Left hindlimb (tissue), 1 donor: ENCODE data around the gene NLRP5.
"Not testable (repeated sequence)": the region's sequence is repeated elsewhere in the genome, so short reads cannot be mapped to it uniquely, and the experiment has no call there.

Experiments used
- DNase-seq: peaks from one replicate; pipeline ENCODE4 v3.0.0-alpha.2; 2018

The NLRP5 gene

DNA sequence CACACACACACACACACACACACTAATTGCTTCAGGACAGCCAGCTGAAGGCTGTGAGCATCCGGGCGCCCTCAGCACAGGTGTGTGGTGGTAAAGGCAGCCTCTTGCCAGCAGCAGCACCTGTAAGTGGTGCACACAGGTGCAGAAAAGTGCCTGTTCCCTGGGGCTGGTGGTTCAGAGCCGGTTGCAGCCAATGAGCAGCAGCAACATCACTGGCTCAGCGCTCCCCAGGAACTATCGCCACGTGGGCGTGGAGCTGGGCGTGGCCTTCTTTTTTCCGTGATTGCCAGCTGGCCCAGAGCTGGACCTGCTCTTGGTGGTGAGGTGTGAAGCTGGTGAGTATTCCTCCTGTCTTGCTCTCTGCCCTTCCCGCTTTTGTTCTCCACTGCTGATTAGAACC lies at the start of gene NLRP5:
TSS of gene NLRP5 (plus strand) at position 289 of the 400 bp plus-strand sequence.
- DNase-seq, result no peak

DNA sequence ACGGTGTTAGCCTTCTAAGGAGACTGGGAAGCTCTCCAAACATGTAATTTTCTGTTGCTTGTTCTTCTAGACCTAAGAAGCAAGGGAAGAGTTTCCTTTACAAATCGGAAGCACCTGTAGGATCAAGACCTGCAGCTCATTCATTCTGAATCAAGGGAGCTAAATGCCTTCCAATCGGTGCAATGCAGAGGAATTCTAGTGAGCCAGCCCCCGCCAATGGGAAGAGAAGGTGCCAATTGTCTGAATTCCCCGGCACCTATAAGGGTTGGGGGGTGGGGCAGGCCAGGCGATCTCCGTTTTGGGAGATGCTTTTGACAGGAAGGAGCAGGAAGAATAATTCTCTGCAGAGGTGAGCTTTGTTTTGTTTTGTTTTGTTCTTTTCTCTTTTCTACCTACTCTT lies 47.4 kb upstream of the NLRP5 start:
- DNase-seq, result no peak

DNA sequence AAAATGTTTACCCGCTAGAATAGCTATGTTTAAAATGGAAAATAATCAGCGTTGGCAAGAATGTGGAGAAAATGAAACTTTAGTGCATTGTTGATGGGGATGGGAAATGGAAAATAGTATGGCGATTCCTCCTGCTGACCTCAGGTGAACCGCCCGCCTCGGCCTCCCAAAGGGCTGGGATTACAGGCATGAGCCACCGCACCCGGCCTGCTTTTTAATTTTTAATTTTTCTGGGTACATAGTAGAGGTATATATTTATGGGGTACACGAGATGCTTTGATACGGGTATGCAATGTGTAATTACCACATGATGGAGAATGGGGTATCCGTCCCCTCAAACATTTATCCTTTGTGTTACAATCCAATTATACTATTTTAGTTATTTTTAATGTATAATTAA lies 46.3 kb upstream of the NLRP5 start:
- DNase-seq, result no peak

DNA sequence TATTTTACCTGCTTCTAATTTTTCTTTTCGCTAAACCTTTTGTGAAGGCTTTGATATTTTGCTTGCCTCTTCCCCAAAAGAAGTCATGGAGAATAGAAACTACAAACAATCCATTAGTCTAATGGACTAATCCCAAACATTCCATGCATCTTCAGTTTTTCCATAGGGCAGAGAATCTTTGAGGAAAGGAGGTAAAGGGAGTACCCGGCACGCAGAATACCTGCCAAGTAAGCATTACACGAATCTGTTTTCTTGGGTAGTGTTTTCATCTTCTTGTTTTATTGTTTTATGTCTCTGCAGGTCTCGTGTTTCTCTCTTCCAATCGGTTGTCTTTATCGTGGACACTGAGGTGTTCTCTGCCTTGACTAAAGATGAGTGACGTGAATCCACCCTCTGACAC lies 39.0 kb upstream of the NLRP5 start, which contains the start of gene NLRP8:
TSS of gene NLRP8 (plus strand) at position 301 of the 400 bp plus-strand sequence.
- DNase-seq, result no peak

DNA sequence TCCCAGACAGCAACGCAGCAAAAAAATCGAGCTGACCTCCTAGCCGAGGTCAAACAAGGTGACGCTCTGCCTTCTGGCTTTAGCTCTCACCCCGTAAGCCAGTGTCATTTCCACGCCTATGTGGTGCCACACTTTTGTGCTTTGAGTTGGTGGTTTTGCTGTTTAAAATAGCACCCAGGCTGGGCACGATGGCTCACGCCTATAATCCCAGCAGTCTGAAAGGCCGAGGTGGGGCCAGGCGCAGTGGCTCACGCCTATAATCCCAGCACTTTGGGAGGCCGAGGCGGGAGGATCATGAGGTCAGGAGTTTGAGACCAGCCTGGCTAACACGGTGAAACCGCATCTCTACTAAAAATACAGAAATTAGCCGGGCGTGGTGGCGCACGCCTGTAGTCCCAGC lies 36.0 kb upstream of the NLRP5 start:
- DNase-seq, result not testable (repeated sequence)

DNA sequence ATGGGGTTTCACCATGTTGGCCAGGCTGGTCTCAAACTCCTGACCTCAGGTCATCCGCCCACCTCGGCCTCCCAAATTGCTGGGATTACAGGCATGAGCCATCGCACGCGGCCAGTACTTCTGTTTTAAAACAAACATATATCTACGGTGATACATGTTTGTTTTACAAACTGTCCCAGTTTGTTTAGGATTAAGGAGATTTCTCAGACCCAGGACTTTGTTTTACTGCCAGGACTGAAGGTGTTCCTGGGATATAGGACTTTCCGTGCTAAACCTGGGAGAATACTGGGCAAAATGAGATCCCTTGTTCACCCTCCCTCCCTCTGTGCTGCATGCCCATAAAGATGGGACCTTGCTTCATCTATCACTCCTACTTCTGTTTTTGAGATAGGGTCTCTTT lies 30.1 kb upstream of the NLRP5 start:
- DNase-seq, result no peak

DNA sequence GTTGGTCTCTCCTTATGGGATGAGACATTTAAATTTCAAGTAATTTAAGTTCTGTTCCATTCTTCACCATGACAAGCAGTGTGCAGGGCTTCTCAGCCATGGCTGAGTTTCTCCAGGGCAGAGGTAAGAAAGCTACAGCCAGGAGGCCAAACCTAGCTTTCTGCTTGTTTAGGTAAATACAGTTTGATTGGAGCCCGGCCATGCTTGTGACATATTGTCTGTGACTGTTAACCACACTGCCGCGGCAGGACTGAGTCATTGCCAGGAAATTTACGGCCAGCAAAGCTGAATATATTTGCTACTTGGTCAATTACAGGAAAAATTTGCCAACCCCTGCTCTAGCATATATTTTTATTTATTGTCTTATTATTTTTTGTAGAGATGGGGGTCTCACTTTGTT lies 28.2 kb upstream of the NLRP5 start:
- no peak for DNase-seq

DNA sequence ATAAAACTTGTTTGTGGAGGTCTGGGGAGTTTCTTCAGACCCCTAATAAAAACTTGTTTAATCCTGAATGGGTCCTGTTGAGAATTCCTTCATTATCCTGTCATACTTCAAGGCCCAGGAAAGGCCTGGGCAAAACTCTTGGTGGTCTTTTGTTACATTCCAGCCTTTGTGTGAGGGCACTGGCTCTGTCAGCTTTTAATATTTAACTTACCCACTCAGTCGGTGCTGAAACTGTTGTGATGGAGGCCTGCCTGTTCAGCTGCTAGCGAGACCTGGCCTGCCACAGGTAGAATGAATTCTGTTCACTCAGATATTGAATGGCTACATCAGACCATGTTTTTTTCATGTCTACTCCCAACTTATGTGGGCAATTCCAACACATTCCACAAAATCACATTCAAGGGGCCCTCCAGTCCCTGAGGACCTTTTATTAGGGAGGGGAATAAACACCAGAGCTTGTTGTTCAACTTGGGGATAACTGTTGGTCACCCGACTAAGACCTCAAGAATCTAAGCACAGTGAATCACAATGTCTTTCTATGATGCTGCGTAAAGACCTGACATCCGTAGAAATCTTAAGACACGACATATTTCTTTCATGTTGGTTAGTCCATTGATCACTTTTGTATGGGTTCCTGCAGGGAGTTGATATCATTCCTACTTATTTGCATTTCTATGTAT lies 26.4 kb upstream of the NLRP5 start:
- no peak for DNase-seq

DNA sequence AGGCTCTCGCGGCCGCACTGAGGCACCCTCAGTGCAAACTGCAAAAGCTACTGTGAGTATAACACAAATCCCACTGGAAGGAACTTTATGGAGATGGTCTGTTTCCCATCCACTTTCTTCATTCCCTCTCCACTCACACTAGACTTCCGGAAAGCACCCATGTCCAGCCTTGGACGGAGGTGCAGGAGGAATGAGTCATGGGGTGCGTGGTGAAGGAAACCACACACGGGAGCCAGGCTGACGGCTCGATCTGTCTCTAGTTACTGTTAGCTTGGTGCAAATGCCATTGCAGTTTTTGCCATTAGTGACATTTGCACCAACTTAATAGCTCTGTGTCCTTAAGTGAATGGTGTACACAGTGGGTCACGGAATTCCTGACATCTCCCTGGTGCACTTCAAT lies 24.4 kb upstream of the NLRP5 start:
- no peak for DNase-seq

DNA sequence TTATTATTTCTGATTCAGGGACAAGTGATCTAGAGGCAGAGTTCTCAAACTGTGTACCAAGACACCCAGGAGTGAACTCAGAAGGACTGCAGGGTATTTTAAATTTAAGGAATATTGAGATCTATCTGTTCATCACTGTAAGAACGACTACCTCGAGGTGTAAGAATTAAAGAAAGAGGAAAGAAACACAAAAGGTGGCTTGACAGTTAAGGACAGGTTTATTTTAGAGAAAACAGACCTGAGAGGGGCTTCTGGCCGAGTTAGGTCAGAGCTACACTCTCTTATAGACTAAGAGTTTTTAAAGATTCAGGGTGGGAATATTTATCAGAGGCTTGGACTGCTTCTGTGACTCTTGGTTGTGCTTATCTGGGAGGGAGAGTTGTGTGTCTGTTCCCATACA lies 12.6 kb upstream of the NLRP5 start:
- DNase-seq, result no peak

DNA sequence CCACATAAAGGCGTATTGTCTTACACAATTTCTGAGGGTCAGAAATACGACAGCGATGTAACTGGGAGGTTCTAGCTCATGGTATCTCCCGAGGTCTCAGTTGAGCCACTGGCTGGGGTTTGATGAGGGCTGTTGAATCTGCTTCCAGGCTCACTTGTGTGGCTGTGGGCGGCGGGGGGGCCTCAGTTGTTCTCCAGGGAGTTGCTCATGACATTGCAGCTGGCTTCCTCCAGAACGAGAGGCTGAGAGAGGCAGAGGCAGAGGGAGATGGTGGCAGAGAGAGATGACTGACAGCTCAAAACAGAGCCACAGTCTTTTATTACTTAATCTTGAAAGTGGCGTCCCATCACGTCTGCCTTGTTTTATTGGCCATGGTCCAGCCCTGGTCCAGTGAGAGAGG lies 6.2 kb upstream of the NLRP5 start:
- DNase-seq, result no peak

DNA sequence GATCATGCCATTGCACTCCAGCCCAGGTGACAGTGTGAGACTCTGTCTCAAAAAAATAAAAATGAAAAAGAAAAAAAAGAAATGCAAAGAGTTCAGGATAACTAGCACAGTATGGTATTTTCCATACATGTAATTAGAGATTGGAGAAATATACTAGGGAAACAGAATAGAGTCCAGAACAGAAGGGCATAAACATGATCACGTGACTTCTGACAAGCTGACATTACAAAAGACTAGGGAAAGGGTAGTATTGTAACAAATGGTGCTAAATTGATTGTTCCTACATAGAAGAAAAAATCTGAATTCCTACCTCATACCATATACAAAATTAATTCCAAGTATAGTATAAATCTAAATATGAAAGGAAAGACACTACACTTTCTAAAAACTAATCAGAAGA lies 1.3 kb upstream of the NLRP5 start:
- DNase-seq, result no peak

DNA sequence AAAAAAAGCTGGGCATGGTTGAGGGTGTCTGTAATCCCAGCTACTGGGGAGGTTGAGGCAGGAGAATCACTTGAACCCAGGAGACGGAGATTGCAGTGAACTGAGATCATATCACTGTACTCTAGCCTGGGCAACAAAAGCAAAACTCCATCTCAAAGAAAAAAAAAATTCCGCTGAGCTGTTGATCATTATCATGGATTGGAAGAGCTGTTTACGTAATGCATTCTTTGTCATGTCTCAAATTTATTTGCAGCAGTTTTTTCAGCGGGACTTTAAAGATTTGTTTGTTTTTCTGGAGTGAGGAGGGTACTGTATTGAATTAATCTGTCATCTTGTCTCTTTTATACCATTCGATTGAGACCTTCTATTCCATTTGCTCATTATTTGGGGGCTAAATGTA lies 4.3 kb downstream of the NLRP5 start:
- DNase-seq, result no peak

DNA sequence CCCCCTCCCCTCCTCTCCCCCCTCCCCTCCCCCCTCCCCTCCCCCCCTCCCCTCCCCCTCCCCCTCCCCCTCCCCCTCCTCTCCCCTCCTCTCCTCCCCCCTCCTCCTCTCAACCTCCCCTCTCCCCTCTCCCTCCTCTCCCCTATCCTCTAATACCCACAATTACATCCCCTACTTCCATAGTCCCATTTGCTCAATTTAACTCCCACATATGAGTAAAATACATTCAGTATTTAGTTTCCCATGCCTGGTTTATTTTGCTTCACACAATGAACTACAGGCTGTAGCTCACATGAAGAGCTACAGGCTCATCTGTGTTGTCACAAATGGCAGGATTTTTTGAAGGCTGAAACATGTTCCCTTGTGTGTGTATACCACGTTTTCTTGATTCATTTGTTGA lies 6.9 kb downstream of the NLRP5 start:
- no peak for DNase-seq

DNA sequence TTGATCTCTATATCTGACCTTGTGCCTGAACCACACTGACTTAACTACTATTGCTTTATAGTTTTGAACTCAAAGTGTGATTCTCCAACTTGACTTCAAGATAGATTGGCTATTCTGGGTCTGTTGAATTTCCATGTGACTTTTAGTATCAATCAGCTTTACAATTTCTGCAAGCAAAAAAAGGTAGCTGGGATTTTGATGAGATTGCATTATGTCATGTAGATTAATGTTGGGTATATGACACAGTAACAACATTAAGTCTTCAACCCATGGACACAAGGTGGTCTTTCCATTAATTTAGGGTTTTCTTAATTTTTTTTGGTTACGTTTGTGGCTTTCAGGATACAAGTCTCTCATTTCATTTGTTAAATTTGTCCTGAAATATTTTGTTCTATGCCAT lies 28.2 kb downstream of the NLRP5 start:
- no peak for DNase-seq

DNA sequence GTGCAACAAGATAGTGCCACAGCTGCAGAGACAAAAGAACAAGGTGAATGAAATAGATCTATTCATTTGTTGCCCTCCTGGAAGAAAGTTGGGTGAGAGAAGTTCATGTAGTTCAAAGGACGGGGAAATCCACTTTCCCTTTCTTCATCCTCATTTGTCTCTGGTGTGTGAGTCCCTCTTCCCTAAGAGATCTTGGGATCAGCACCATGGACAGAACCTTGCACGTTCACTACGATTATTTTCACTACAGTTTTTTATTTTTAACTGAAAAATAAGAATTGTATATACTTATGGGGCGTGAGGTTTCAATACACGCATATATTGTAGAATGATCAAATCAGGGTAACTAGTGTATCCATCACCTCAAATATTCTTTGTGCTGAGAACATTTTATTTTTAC lies 29.2 kb downstream of the NLRP5 start:
- no peak for DNase-seq

DNA sequence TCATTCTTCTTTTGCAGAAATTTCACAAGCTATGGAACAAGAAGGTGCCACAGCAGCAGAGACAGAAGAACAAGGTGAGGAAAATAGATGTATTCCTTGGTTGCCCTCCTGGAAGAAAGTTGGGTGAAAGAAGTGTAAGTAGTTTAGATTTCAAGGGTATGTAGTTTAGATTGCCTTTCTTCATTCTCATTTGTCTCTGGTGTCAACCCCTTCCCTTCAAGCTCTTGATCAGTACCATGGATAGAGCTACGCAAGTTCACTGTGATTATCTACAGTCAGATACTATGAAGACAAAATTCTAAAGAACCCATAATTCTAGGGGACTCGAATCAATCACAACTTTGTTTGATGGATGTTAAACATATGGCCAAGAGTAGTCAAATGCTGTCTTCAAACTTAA lies 32.8 kb downstream of the NLRP5 start:
- DNase-seq, result not testable (repeated sequence)

DNA sequence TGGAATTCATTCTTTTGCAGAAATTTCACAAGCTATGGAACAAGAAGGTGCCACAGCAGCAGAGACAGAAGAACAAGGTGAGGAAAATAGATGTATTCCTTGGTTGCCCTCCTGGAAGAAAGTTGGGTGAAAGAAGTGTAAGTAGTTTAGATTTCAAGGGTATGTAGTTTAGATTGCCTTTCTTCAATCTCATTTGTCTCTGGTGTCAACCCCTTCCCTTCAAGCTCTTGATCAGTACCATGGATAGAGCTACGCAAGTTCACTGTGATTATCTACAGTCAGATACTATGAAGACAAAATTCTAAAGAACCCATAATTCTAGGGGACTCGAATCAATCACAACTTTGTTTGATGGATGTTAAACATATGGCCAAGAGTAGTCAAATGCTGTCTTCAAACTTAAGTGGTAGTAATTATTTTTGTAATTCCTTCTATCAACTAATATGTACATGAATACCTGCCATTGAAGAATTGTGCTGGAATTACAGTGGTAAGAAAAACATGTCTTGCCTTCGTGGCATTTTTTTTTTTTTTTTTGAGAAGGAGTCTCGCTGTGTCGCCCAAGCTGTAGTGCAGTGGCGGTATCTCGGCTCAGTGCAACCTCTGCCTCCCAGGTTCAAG lies 33.9 kb downstream of the NLRP5 start:
- not testable (repeated sequence) for DNase-seq

DNA sequence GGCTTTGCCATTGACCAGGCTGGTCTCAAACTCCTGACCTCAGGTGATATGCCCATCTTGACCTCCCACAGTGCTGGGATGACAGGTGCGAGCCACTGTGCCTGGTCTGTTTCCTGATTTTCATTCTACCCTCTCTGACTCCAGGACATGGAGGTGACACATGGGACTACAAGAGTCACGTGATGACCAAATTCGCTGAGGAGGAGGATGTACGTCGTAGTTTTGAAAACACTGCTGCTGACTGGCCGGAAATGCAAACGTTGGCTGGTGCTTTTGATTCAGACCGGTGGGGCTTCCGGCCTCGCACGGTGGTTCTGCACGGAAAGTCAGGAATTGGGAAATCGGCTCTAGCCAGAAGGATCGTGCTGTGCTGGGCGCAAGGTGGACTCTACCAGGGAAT lies 40.2 kb downstream of the NLRP5 start:
- no peak for DNase-seq

DNA sequence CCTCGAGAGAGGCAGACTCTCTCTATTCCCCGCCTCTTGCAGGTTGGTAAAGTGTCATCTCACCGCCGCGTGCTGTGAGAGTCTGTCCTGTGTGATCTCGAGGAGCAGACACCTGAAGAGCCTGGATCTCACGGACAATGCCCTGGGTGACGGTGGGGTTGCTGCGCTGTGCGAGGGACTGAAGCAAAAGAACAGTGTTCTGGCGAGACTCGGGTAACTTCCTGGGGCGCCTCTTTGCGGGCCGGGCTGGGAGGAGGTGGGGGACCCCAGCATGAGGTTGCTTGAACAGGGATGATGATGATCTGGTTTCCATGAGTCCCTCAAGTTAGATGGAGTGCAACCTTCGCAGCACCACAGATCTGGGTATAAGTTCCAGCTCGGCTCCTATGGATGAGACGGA lies 67.0 kb downstream of the NLRP5 start:
- no peak for DNase-seq

DNA sequence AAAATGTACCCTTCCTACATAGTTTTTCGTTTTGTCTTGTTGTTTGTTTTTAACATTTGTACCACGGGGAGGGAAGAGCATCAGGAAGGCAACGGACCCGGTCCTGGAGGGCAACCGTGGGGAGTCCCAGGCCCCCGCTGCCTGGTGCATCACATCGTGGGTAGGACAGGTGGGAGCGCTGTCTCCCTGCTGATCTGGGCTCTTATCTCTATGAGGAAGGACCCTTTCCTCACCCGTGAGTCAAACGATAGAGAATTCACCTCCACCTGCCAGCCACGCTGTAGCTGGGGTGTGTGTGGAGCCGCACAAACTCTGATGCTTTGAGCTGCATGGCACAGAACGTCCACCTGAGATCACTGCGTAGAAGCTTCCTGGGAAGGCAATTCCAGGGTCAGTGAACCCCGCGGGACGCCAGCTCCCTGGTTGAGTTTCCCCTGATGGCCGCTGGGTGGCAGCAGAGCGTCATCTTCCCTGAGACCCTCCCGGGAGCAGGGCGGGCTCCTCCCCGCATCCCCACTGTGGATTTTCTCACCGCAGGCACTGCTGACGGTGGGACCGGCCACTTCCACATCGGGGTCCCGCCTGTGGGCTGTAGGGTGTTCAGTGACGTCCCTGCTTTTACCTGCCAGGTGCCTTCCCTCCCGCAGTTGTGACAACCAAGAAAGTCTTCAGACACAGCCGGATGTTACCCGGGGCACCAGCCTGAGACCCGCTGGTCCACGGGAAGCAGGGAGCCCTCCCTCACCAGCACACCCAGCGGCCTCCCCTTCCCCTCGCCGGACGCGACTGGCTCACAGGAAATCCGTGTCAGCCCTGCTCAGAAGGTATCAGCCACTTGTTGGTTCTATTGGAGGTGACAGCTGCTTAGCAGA lies 79.8 kb downstream of the NLRP5 start:
- DNase-seq, result peak; percentile 61

DNA sequence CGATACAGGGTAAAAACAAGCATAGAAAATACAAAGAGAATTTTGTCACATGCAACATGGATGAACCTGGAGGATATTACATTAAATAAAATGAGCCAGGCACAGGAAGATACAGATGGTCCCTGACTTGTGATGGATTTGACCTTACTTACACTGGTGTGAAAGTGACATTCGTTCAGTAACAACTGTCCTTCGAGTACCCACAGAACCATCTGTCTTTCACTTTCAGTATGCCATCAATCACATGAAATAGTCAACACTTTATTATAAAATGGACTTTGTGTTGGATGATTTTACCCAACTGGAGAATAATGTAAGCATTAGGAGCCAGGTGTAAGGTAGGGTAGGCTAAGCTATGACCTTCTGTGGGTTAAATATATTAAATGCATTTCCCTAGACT lies 83.1 kb downstream of the NLRP5 start:
- DNase-seq, result no peak

DNA sequence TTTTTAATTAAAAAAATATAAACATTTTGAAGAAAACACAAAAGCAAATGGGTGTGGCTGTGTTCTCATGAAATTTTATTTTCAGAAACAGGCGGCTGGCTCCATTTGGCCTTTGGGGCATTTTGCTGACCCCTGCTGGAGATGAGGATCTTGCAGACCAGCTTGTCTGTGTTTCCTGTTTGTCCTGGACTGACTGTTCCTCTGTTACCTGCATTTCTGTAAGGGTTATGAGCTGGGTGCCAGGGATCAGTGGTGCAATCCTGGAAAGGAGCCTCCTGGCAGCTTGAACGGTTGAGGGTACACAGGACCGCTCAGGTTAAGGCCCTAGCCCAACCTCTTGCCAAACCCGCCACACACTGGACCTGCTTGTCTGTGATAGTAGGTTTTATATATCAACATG lies 84.6 kb downstream of the NLRP5 start:
- no peak for DNase-seq

DNA sequence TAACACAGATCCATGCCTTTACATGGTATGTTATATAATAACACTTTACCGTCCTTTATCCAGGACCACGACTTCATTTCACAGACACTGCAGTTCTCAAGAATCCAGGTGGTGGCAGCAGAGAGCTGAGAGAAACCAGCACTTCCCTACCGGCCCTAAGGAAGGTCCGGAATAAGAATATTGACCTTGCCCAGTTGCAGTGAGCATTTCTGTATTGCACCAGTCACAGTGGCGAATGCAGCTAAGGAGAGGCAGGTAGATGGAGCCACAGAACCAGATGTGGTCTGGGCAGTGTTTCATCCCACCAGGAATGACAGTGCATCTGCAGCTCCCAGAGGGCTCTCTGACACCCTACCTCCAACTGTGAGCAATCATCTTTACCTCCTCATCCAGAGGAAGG lies 89.9 kb downstream of the NLRP5 start:
- no peak for DNase-seq
